K562 (cell line): ENCODE measurements around the gene CDKL4. TPM values are rescaled to one million over a fixed set of nuclear protein-coding genes. Genes with fewer than 3 reads are reported as not detected.
"Not testable (repeated sequence)": the region's sequence is repeated elsewhere in the genome, so short reads cannot be mapped to it uniquely, and the experiment has no call there.

Experiments used
- ATAC-seq: fragments of 200-7000 bp; cut with Tn5 transposase; 3 replicates; pipeline ENCODE4 v1.9.1; 2020; ENCODE audit warnings: moderate library complexity
- BruUV-seq: library from RNA; stranded (reverse); fragments of 400-500 nt; replicated peaks from 2 replicates; lab custom pipeline; 2021; lab: Mats Ljungman, UMichigan
- CTCF ChIA-PET: fragments of 300-600 bp; formaldehyde crosslinking; extraction: SDS; loops from one replicate; lab custom pipeline; 2021; ENCODE audit warnings: low intra/inter-chr PET ratio; lab: Yijun Ruan, JAX
- POLR2A ChIA-PET: fragments of 300-600, 350-650 bp; sonication (Branson Sonifier 250); formaldehyde crosslinking; extraction: SDS; loops from one replicate; lab custom pipeline; 2021; ENCODE audit warnings: antibody characterized with exemption, inconsistent platforms; lab: Yijun Ruan, JAX
- DNase-seq, 4 experiments: peaks; one replicate each; pipeline versions ENCODE4 v3.0.0 to v3.0.0-alpha.2; 2011 to 2018; ENCODE audit warnings: low spot score in 3 of 4, mixed read lengths in 3 of 4; ENCODE audit errors: extremely low read depth in 1 of 4
- FAIRE-seq: peaks from 2 replicates; lab custom pipeline; 2011; peaks lifted over from hg19 to GRCh38; lab: Jason Lieb, UNC
- H2AFZ ChIP-seq: 2 replicates; pipeline ENCODE4 v1.6.0; 2011; ENCODE audit warnings: low read depth, low read length, control low read depth, inconsistent platforms
- H3K27ac ChIP-seq: fragments of 200-600 bp; 3 replicates; pipeline ENCODE4 v1.8.0; 2011; ENCODE audit warnings: low read depth, mild to moderate bottlenecking, control low read depth, inconsistent platforms, low read length, moderate library complexity, mixed read lengths; ENCODE audit errors: extremely low read depth
- H3K27me3 ChIP-seq, 2 experiments: fragments of 300-600 bp in 1 of 2; 2 replicates in 1 of 2; 3 replicates in 1 of 2; pipeline versions ENCODE4 v1.6.0 to v1.8.0; 2011; ENCODE audit warnings: inconsistent platforms in 2 of 2, low read length in 2 of 2, mild to moderate bottlenecking in 1 of 2, mixed read lengths in 1 of 2, moderate library complexity in 1 of 2; ENCODE audit not compliant: control insufficient read depth in 2 of 2, insufficient read depth in 2 of 2
- H3K36me3 ChIP-seq: fragments of 300-600 bp; 3 replicates; pipeline ENCODE4 v1.8.0; 2011; ENCODE audit warnings: mild to moderate bottlenecking, low read length, inconsistent platforms; ENCODE audit not compliant: control insufficient read depth, insufficient read depth
- H3K4me1 ChIP-seq, 2 experiments: fragments of 200-600 bp in 1 of 2; replicated peaks in 1 of 2; 2 replicates in 1 of 2; 3 replicates in 1 of 2; pipeline versions ENCODE4 v1.5.1 to v1.8.0; 2011; ENCODE audit warnings: inconsistent platforms in 2 of 2, low read length in 2 of 2, mild to moderate bottlenecking in 1 of 2, mixed read lengths in 1 of 2, moderate library complexity in 1 of 2; ENCODE audit not compliant: control insufficient read depth in 2 of 2, insufficient read depth in 2 of 2
- H3K4me2 ChIP-seq: 2 replicates; pipeline ENCODE4 v1.6.1; 2011; ENCODE audit warnings: low read length, control low read depth, inconsistent platforms, mixed read lengths; ENCODE audit not compliant: insufficient read depth
- H3K4me3 ChIP-seq: fragments of 200-600 bp; sonication (generic), shearing (Covaris generic); 2 replicates; pipeline ENCODE4 v1.5.1; 2016; ENCODE audit warnings: control low read depth, inconsistent platforms
- H3K79me2 ChIP-seq: fragments of 200-600 bp; 3 replicates; pipeline ENCODE4 v1.8.0; 2011; ENCODE audit warnings: low read length, inconsistent platforms; ENCODE audit not compliant: control insufficient read depth, insufficient read depth
- H3K9ac ChIP-seq, 2 experiments: 2 replicates each; pipeline versions ENCODE4 v1.6.0 to v1.6.1; 2011; ENCODE audit warnings: low read depth in 2 of 2, low read length in 2 of 2, control low read depth in 1 of 2, inconsistent platforms in 1 of 2, mild to moderate bottlenecking in 1 of 2, mixed read lengths in 1 of 2; ENCODE audit not compliant: insufficient read depth in 1 of 2
- H3K9me1 ChIP-seq: one replicate; pipeline ENCODE4 v1.6.0; 2011; ENCODE audit warnings: inconsistent platforms, mild to moderate bottlenecking, low read length, moderate library complexity; ENCODE audit not compliant: control insufficient read depth, insufficient read depth
- H3K9me3 ChIP-seq: replicated peaks from 2 replicates; pipeline ENCODE4 v1.5.1; 2011; ENCODE audit warnings: low read depth, low read length, inconsistent platforms; ENCODE audit not compliant: control insufficient read depth, insufficient read depth
- H4K20me1 ChIP-seq: replicated peaks from 2 replicates; pipeline ENCODE4 v1.6.1; 2011; ENCODE audit warnings: low read length, inconsistent platforms, mixed read lengths; ENCODE audit not compliant: control insufficient read depth, insufficient read depth
- JUNB ChIP-seq: fragments of 450-650 bp; formaldehyde crosslinking; conservative IDR thresholded peaks from 2 replicates; pipeline ENCODE4 v1.4.0; 2020; ENCODE audit warnings: mild to moderate bottlenecking
- KDM4B ChIP-seq, 2 experiments: fragments of 450-650 bp in 1 of 2; sonication (generic) in 1 of 2; IDR thresholded peaks; 2 replicates each; pipeline ENCODE4 v1.6.1; 2016 to 2017; ENCODE audit warnings: borderline replicate concordance in 2 of 2, antibody characterized with exemption in 1 of 2, low read depth in 1 of 2, mild to moderate bottlenecking in 1 of 2
- MCM2 ChIP-seq: fragments of 450-650 bp; IDR thresholded peaks from 2 replicates; pipeline ENCODE4 v1.6.1; 2017; ENCODE audit warnings: low read depth, mild to moderate bottlenecking
- MEF2D ChIP-seq: conservative IDR thresholded peaks from 2 replicates; pipeline ENCODE4 v1.6.1; 2016; ENCODE audit warnings: low read depth, missing genetic modification characterization, missing compliant biosample characterization
- RAD21 ChIP-seq, 2 experiments: fragments of 250-450 bp in 1 of 2; fragments of 450-650 bp in 1 of 2; sonication (Bioruptor Pico) in 1 of 2; formaldehyde crosslinking in 1 of 2; IDR thresholded peaks in 1 of 2; conservative IDR thresholded peaks in 1 of 2; 2 replicates each; pipeline versions ENCODE4 v1.4.0 to v1.8.0; 2020 to 2022; ENCODE audit warnings: mild to moderate bottlenecking in 2 of 2, moderate library complexity in 1 of 2
- ZNF121 ChIP-seq: sonication (generic); formaldehyde crosslinking; conservative IDR thresholded peaks from 2 replicates; pipeline ENCODE4 v1.8.0; 2022; ENCODE audit warnings: missing genetic modification reagents
- ZNF253 ChIP-seq: fragments of 250-450 bp; sonication (Bioruptor Pico); conservative IDR thresholded peaks from 2 replicates; pipeline ENCODE4 v1.6.1; 2021; ENCODE audit warnings: mild to moderate bottlenecking
- ZNF41 ChIP-seq: fragments of 250-450 bp; sonication (Bioruptor Pico); conservative IDR thresholded peaks from 2 replicates; pipeline ENCODE4 v1.4.0; 2020; ENCODE audit warnings: mild to moderate bottlenecking
- WGBS: fragments of 100-300 bp; shearing (Covaris generic); methylation state at CpG from one replicate; pipeline ENCODE4 v1.1.6; 2016; ENCODE audit warnings: low coverage, mixed read lengths; ENCODE audit not compliant: insufficient coverage; ENCODE audit errors: missing lambda C conversion rate; 5-methylcytosine and 5-hydroxymethylcytosine counted together
- in situ Hi-C: fragments of 300-500 bp; cut with MboI; formaldehyde crosslinking; loops from 4 replicates; pipeline ENCODE4 v1.15.0; 2018; ENCODE audit warnings: inconsistent platforms, mixed read lengths
- intact Hi-C: fragments of 100-400 bp; cut with micrococcal nuclease; formaldehyde crosslinking; loops from 2 replicates; pipeline ENCODE4 v1.14.2; 2022
- polyA plus RNA-seq, 8 experiments: library from polyadenylated mRNA; depleted of rRNA in 4 of 8; stranded (reverse) in 5 of 8; unstranded in 3 of 8; fragments of >200 nt; fragmentation: Nextera tagmentation in 2 of 8; fragmentation: Illumina TruSeq in 1 of 8; extraction: Ambion mirVana in 2 of 8; extraction: Trizol in 1 of 8; gene quantifications; 2 replicates each; pipeline versions ENCODE4 v1.2.1 to v1.2.3, GENCODE V29; 2011 to 2014; ENCODE audit warnings: inconsistent platforms in 1 of 8, missing spikeins in 1 of 8
- total RNA-seq, 7 experiments: library from RNA; depleted of rRNA in 6 of 7; stranded (reverse); fragments of >200 nt in 6 of 7; fragmentation: Illumina TruSeq in 2 of 7; extraction: Trizol in 2 of 7; gene quantifications; 2 replicates each; pipeline versions ENCODE4 v1.2.1 to v1.2.3, GENCODE V29; 2011 to 2021; ENCODE audit warnings: low replicate concordance in 1 of 7
- TF ChIP-seq, protein P1 (sequence below): fragments of 250-450 bp; sonication (Bioruptor Pico); IDR thresholded peaks from 2 replicates; pipeline ENCODE4 v1.4.0; 2020

CDKL4 gene
- total and polyA plus RNA-seq, 9 of the 15 experiments (the other 6 are each of a cell fraction or from before 2014, with no cell fraction given), result not detected

DNA sequence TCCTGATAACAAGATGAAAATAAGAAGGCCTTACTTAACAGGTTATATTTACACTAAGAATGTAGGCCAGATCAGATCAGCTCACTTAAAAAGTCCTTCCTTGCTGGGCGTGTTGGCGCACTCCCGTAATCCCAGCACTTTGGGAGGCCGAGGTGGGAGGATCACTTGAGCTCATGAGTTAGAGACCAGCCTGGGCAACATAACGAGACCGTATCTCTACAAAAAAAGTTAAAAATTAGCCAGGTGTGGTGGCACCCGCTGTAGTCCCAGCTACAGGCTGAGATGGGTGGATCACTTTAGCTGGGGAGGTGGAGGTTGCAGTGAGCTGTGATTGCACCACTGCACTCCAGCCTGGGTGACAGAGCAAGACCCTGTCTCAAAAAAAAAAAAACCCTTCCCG is 69.7 kb downstream of the CDKL4 start:
- Histone ChIP-seq H3K36me3 (no peaks in the 10 kb centered on the region), H3K9me1 (no peaks in the 10 kb centered on the region), H2AFZ (no peak overlapping the region), H3K4me1 (peaks cover 0 to 5% of the 10 kb centered on the region in 2 experiments; a peak in 2 of 5 replicates), H3K9me3 (no peaks in the 10 kb centered on the region), H3K4me2 (no peak overlapping the region), H3K27ac (no peak overlapping the region), H3K4me3 (no peak overlapping the region), H3K79me2 (no peaks in the 10 kb centered on the region), H3K9ac (no peak overlapping the region), H3K27me3 (no peaks in the 10 kb centered on the region), H4K20me1 (no peaks in the 10 kb centered on the region)
- in situ Hi-C loops (no loop called here), intact Hi-C loops (no loop called here)
- FAIRE-seq, result no peak
- 60% methylated on average over 8 of the region's 8 CpGs for WGBS
- BruUV-seq, result no TSS peak
- ChIA-PET POLR2A (no interaction called here), CTCF (no interaction called here)
- ATAC-seq, result no peak
- TF ChIP-seq ZNF121 (CRISPR knock-in tag), result no peak
- no peak for TF ChIP-seq ZNF41
- TF ChIP-seq JUNB (CRISPR knock-in tag), result no peak
- TF ChIP-seq KDM4B (IDR thresholded peaks at IDR 0.05; ENCODE audit: borderline replicate concordance in 2 of 2, low read depth in 1 of 2), result no peak
- no peak for TF ChIP-seq MEF2D (tag)
- TF ChIP-seq, protein P1, sequence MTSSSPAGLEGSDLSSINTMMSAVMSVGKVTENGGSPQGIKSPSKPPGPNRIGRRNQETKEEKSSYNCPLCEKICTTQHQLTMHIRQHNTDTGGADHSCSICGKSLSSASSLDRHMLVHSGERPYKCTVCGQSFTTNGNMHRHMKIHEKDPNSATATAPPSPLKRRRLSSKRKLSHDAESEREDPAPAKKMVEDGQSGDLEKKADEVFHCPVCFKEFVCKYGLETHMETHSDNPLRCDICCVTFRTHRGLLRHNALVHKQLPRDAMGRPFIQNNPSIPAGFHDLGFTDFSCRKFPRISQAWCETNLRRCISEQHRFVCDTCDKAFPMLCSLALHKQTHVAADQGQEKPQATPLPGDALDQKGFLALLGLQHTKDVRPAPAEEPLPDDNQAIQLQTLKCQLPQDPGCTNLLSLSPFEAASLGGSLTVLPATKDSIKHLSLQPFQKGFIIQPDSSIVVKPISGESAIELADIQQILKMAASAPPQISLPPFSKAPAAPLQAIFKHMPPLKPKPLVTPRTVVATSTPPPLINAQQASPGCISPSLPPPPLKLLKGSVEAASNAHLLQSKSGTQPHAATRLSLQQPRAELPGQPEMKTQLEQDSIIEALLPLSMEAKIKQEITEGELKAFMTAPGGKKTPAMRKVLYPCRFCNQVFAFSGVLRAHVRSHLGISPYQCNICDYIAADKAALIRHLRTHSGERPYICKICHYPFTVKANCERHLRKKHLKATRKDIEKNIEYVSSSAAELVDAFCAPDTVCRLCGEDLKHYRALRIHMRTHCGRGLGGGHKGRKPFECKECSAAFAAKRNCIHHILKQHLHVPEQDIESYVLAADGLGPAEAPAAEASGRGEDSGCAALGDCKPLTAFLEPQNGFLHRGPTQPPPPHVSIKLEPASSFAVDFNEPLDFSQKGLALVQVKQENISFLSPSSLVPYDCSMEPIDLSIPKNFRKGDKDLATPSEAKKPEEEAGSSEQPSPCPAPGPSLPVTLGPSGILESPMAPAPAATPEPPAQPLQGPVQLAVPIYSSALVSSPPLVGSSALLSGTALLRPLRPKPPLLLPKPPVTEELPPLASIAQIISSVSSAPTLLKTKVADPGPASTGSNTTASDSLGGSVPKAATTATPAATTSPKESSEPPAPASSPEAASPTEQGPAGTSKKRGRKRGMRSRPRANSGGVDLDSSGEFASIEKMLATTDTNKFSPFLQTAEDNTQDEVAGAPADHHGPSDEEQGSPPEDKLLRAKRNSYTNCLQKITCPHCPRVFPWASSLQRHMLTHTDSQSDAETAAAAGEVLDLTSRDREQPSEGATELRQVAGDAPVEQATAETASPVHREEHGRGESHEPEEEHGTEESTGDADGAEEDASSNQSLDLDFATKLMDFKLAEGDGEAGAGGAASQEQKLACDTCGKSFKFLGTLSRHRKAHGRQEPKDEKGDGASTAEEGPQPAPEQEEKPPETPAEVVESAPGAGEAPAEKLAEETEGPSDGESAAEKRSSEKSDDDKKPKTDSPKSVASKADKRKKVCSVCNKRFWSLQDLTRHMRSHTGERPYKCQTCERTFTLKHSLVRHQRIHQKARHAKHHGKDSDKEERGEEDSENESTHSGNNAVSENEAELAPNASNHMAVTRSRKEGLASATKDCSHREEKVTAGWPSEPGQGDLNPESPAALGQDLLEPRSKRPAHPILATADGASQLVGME (CRISPR knock-in tag), result no peak
- TF ChIP-seq MCM2, result no peak
- TF ChIP-seq RAD21 (CRISPR knock-in tag; conservative IDR thresholded peaks at IDR 0.05 in 1 of 2, IDR thresholded peaks at IDR 0.05 in 1 of 2), result no peak
- no peak for TF ChIP-seq ZNF253
- no peak for DNase-seq

DNA sequence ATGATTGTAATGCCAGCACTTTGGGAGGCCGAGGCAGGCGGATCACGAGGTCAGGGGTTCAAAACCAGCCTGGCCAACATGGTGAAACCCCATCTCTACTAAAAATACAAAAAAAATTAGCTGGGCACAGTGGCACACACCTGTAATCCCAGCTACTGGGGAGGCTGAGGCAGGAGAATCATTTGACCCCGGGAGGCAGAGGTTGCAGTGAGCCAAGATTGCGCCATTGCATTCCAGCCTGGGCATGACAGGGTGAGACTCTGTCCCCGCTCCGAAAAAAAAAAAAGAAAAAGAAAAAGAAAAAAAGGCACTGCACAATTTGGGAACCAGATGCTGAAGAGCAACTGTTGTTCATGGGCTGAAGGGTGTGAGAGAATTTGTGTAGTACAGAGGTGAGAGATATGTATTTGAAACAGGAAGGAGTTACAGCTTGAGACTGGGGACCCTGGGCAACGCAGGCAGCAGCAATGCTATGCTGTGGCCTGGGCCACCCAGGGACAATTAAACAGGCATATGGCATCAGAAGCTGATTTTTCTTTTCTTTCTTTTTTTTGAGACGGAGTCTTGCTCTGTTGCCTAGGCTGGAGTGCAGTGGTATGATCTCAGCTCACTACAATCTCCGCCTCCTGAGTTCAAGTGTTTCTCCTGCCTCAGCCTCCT is 71.6 kb downstream of the CDKL4 start:
- H3K27ac ChIP-seq, intact Hi-C loops, H3K36me3 ChIP-seq, CTCF ChIA-PET, DNase-seq, H3K9ac ChIP-seq, FAIRE-seq, H3K79me2 ChIP-seq, H3K4me1 ChIP-seq, H3K4me3 ChIP-seq, H3K4me2 ChIP-seq, in situ Hi-C loops, H4K20me1 ChIP-seq, H3K9me3 ChIP-seq, BruUV-seq, H3K27me3 ChIP-seq, H3K9me1 ChIP-seq: not testable (repeated sequence)
- H2AFZ ChIP-seq, result peak overlapping the region; percentile 90
- WGBS, result 89% methylated on average over 10 of the region's 10 CpGs
- POLR2A ChIA-PET, result interaction anchor here (1.2 to 1.3 kb wide), 3 partner anchors 8 to 14 kb away, joined by 3 read pairs; no protein-coding TSS in a partner anchor
- peak; percentile 25; the same call in 2 of the 3 replicates for ATAC-seq
